Measurements from ENCODE around the gene LRRFIP1. TPM values are rescaled to one million over a fixed set of nuclear protein-coding genes. Genes with fewer than 3 reads are reported as not detected.
A peak's percentile ranks its signal among the peaks of the same experiment; 100 is the strongest.

The LRRFIP1 gene
- total and polyA plus RNA-seq, 2 of the 13 experiments (the other 11 are each of a cell fraction or from before 2014, with no cell fraction given), result 15.9 to 40.5 TPM

DNA sequence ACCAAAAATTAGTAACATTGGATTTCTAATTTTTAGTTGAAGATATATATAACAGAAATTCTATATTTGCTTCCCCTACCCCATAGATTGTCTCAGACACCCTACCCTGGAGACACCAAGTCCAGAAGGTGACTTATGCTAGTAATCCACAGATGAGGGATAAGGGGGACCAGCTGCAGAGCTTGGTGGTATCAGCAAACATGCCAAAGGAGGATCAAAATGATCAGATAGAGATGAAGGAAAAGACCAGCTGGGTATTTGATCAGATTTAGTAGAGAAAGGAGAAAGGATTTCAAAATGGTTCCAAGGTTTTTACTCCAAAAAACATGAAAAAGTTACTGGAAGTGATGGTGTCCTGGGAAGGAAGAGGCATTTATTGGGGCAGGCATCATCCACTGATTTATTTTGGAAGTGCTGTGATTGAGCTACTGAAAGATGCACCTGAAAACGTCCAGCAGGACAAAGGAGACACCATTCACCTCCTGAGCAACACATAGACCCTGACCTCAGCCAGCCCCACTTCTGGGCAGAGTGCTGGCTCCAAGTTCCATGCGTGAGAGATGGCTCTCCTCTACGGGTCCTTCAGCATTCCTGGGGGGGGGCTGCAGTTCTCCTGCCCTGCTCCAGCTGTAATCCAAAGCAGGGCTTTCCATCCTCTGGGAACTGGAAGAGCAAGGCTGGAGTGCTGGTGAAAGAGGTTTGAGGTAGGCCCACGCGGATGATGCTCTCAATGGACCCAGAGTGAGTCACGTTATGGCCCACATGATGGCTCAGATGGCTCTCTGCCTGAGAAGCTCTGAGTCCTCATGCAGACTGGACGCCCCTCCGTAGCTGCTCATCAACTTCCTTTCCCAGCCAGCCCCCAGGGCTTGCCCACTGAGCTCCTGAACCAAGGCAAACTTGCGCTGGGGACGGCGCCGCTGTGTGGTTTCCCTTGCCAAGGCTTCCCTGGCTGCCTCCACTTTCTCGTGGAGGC, 3.7 kb upstream of the LRRFIP1 start:
- no peaks in the 10 kb centered on the region for H3K9me3 ChIP-seq (ENCODE audit: low read length)
- no peak overlapping the region for H2AFZ ChIP-seq (ENCODE audit: low read length)
- H3K9ac ChIP-seq (ENCODE audit: insufficient read depth, low read depth, low read length), result no peak overlapping the region
- no peak overlapping the region for H3K27ac ChIP-seq (ENCODE audit: extremely low read length, insufficient read depth, low read length)
- H3K36me3 ChIP-seq (replicated peaks in 1 of 2; ENCODE audit: control insufficient read depth in 1 of 2, insufficient read depth in 2 of 2, low read length in 2 of 2), result no peaks in the 10 kb centered on the region
- WGBS (ENCODE audit: low lambda C conversion rate), result 48% methylated on average over 13 of the region's 13 CpGs
- intact Hi-C loops (cut with micrococcal nuclease; ENCODE audit: unreplicated experiment), result no loop called here
- TF ChIP-seq FOSL2 (CRISPR knock-in tag; IDR thresholded peaks at IDR 0.05) (0 out of 2 replicates have a peak, but pooled peaks have one; percentile 18), ZNF614 (CRISPR knock-in tag; IDR thresholded peaks at IDR 0.05; ENCODE audit: borderline replicate concordance) (no peak), RXRB (CRISPR knock-in tag; IDR thresholded peaks at IDR 0.05; ENCODE audit: borderline replicate concordance) (no peak), ZNF75D (CRISPR knock-in tag; IDR thresholded peaks at IDR 0.05; ENCODE audit: borderline replicate concordance) (no peak), MEIS1 (CRISPR knock-in tag; IDR thresholded peaks at IDR 0.05; ENCODE audit: borderline replicate concordance) (no peak), RCOR2 (CRISPR knock-in tag; IDR thresholded peaks at IDR 0.05) (no peak), ZNF225 (CRISPR knock-in tag; IDR thresholded peaks at IDR 0.05) (no peak), MZF1 (CRISPR knock-in tag; IDR thresholded peaks at IDR 0.05; ENCODE audit: borderline replicate concordance) (no peak), PLRG1 (conservative IDR thresholded peaks at IDR 0.05) (no peak), TEAD3 (CRISPR knock-in tag; optimal IDR thresholded peaks at IDR 0.05; ENCODE audit: borderline replicate concordance) (peak; percentile 70), DZIP1 (CRISPR knock-in tag; IDR thresholded peaks at IDR 0.05) (no peak), U2AF2 (IDR thresholded peaks at IDR 0.05; ENCODE audit: low read depth, low read length) (no peak)
- no peak for FAIRE-seq
- no peak overlapping the region for H3K4me3 ChIP-seq (replicated peaks in 1 of 3; ENCODE audit: insufficient read depth in 1 of 3, low read depth in 2 of 3, low read length in 3 of 3)
- H4K20me1 ChIP-seq (ENCODE audit: insufficient read depth, low read length), result no peaks in the 10 kb centered on the region
- H3K79me2 ChIP-seq (ENCODE audit: insufficient read depth, low read length), result no peaks in the 10 kb centered on the region
- peaks cover 44% of the 10 kb centered on the region for H3K4me1 ChIP-seq (ENCODE audit: insufficient read depth, low read length)
- ChIA-PET POLR2A (interaction anchor here (1.3 kb wide), 1 partner anchor 38 kb away, joined by 3 read pairs; no protein-coding TSS in a partner anchor), CTCF (ENCODE audit: low intra/inter-chr PET ratio, low total read pairs) (interaction anchor here (1.7 kb wide), 1 partner anchor 122 kb away, joined by 5 read pairs; no protein-coding TSS in a partner anchor)
- in situ Hi-C loops (cut with HindIII; ENCODE audit: extremely low pct_ligation_motif_present, low pct_unique_long_range_greater_than_20kb), result no loop called here
- H3K4me2 ChIP-seq (ENCODE audit: low read depth, low read length), result no peak overlapping the region
- DNase-seq (ENCODE audit: low spot score), result no peak
- no TSS peak for BruUV-seq (replicated peaks)
- peaks cover 2 to 64% of the 10 kb centered on the region in 2 experiments; a peak in 4 of 5 replicates for H3K27me3 ChIP-seq (ENCODE audit: control insufficient read depth in 1 of 2, insufficient read depth in 2 of 2, low read length in 2 of 2)
- no peak for ATAC-seq

Measured in HepG2 (cell line).